Lung (tissue), 12 donors: ENCODE measurements around the gene CNTNAP2. TPM values are rescaled to one million over a fixed set of nuclear protein-coding genes. Genes with fewer than 3 reads are reported as not detected.

ENCODE experiments used
- ATAC-seq: fragments of 200-7000 bp; cut with Tn5 transposase; one replicate; pipeline ENCODE4 v1.9.1; 2020; ENCODE audit warnings: moderate number of reproducible peaks; ENCODE audit not compliant: insufficient read depth, low FRiP score
- DNase-seq, 3 donors: peaks; one replicate each; pipeline ENCODE4 v3.0.0-alpha.2; 2013 to 2017
- H3K27ac ChIP-seq, 2 donors: one replicate each; pipeline ENCODE4 v1.5.1; 2013; ENCODE audit warnings: mild to moderate bottlenecking in 2 of 2, moderate library complexity in 2 of 2, control low read depth in 1 of 2, inconsistent platforms in 1 of 2, low read depth in 1 of 2, low read length in 1 of 2
- H3K27me3 ChIP-seq, 3 donors: one replicate each; pipeline ENCODE4 v1.5.1; 2013; ENCODE audit warnings: low read length in 2 of 3; ENCODE audit not compliant: control insufficient read depth in 3 of 3, insufficient read depth in 3 of 3
- H3K36me3 ChIP-seq, 4 donors: one replicate each; pipeline ENCODE4 v1.5.1; 2013; ENCODE audit warnings: low read length in 4 of 4, mild to moderate bottlenecking in 1 of 4, moderate library complexity in 1 of 4; ENCODE audit not compliant: control insufficient read depth in 4 of 4, insufficient read depth in 4 of 4
- H3K4me1 ChIP-seq, 5 donors: one replicate each; pipeline ENCODE4 v1.5.1; 2013; ENCODE audit warnings: low read length in 5 of 5, mild to moderate bottlenecking in 2 of 5, moderate library complexity in 1 of 5; ENCODE audit not compliant: control insufficient read depth in 5 of 5, insufficient read depth in 5 of 5
- H3K4me3 ChIP-seq: one replicate; pipeline ENCODE4 v1.5.1; 2013; ENCODE audit warnings: mild to moderate bottlenecking, control low read depth, moderate library complexity
- H3K9ac ChIP-seq, 2 donors: one replicate each; pipeline ENCODE4 v1.5.1; 2013; ENCODE audit warnings: low read length in 2 of 2, control low read depth in 1 of 2; ENCODE audit not compliant: insufficient read depth in 1 of 2
- H3K9me3 ChIP-seq, 4 donors: one replicate each; pipeline ENCODE4 v1.5.1; 2013; ENCODE audit warnings: low read length in 3 of 4, mild to moderate bottlenecking in 1 of 4, moderate library complexity in 1 of 4; ENCODE audit not compliant: control insufficient read depth in 4 of 4, insufficient read depth in 3 of 4
- CTCF ChIP-seq: IDR thresholded peaks from 2 replicates; pipeline ENCODE4 v1.5.1; 2012; ENCODE audit warnings: mild to moderate bottlenecking; ENCODE audit errors: control extremely low read depth, extremely low read depth
- WGBS, 2 donors: extraction: QIAGEN DNeasy Blood & Tissue Kit; methylation state at CpG; one replicate each; pipeline ENCODE4 v1.1.7; 2013; 5-methylcytosine and 5-hydroxymethylcytosine counted together
- polyA plus RNA-seq, 2 donors: library from polyadenylated mRNA; stranded (reverse); fragments of 200-250 nt; gene quantifications; one replicate each; pipeline ENCODE4 v1.2.1, GENCODE V29; 2013
- total RNA-seq, 2 donors: library from RNA; depleted of rRNA in 1 of 2; stranded (reverse); fragments of >200 nt in 1 of 2; gene quantifications; one replicate each; pipeline ENCODE4 v1.2.1, GENCODE V29; 2014 to 2021
- donor health status: control.
- donor health status: control.
- donor health status: Bipolar disorder and iron deficiency.
- donor health status: healthy.
- donor health status: DM: yes; HTN: yes; CAD: no.

The CNTNAP2 gene
- total and polyA plus RNA-seq, 4 donors: 0.18 to 45.3 (median 0.52) TPM

DNA sequence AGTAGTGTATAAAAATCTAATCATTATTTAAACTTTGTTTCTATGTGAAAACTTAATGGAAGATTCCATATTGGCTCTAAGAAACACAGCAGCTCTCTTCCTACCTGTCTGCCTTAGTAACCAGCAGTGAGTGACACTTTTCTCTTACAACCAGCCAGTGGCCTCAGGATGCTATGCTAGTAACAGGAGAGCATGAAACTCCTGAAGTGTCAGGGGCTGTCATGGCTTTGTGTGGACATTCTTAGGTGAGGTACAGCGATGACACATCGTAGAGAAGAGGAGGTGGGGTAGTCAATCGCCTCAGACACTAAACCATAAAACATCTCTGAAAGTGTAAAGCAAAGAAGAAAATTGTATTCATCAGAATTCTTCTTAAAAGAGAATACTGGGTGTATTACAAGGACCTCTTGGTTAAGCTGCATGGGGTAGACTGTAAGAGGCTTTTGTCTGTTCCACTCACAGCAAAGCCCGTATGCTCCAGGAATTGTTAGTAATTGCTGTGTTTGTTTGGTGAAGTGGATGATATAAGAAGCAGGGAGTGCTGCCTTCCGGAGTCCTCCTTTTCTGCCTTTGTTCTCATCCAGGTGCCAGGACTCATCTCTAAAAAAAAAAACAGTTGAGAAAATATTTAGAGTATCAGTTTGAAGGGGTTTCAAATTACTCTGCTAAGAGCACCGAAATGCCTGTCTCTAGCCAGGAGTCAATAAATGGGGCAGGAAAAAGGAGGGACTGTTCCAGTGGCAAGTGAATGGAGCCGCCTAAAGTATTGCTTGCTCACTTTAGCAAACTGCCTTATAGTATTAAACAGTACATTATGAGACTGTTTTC is 518.8 kb downstream of the CNTNAP2 start:
- TF ChIP-seq CTCF: no peak
- no peaks in the 10 kb centered on the region for H3K36me3 ChIP-seq
- no peak for DNase-seq
- no peak overlapping the region for H3K9ac ChIP-seq
- ATAC-seq: no peak
- H3K9me3 ChIP-seq: peaks cover 0 to 2% (median 0%) of the 10 kb centered on the region in 4 donors
- H3K4me1 ChIP-seq: peaks cover 0 to 12% (median 7%) of the 10 kb centered on the region in 5 donors
- H3K4me3 ChIP-seq: no peak overlapping the region
- H3K27me3 ChIP-seq: no peaks in the 10 kb centered on the region
- H3K27ac ChIP-seq: no peak overlapping the region
- WGBS, 2 donors: 55 to 75% methylated on average over 7 of the region's 7 CpGs

GRCh38 chr7:146636033-146636356 is 519.4 kb downstream of the CNTNAP2 start:
- no peak for DNase-seq
- no peak overlapping the region for H3K27ac ChIP-seq
- WGBS, 2 donors: 60 to 80% methylated on average over 4 of the region's 4 CpGs
- H3K4me1 ChIP-seq: peaks cover 0 to 12% (median 7%) of the 10 kb centered on the region in 5 donors
- TF ChIP-seq CTCF: no peak
- no peak for ATAC-seq
- H3K36me3 ChIP-seq: no peaks in the 10 kb centered on the region
- H3K4me3 ChIP-seq: no peak overlapping the region
- no peak overlapping the region for H3K9ac ChIP-seq
- no peaks in the 10 kb centered on the region for H3K27me3 ChIP-seq
- H3K9me3 ChIP-seq: no peaks in the 10 kb centered on the region

- Histone ChIP-seq H3K27me3 (no peaks in the 10 kb centered on the region), H3K4me1 (peaks cover 0 to 12% (median 7%) of the 10 kb centered on the region in 5 donors), H3K9ac (no peak overlapping the region), H3K27ac (no peak overlapping the region), H3K4me3 (no peak overlapping the region), H3K36me3 (no peaks in the 10 kb centered on the region), H3K9me3 (no peaks in the 10 kb centered on the region)
- WGBS, 2 donors: 51 to 66% methylated on average over 4 of the region's 4 CpGs
- DNase-seq: peak in 2 of 3 donors; percentile 47 to 58
- ATAC-seq: no peak
- no peak for TF ChIP-seq CTCF
Observed at GRCh38 chr7:146636581-146636980, 520.0 kb downstream of the CNTNAP2 start.
